HG02588 (cell line): ENCODE measurements around the gene CABLES2.
A peak's percentile ranks its signal among the peaks of the same experiment; 100 is the strongest.

ENCODE experiments used
- ATAC-seq: cut with Tn5 transposase; IDR thresholded peaks from one replicate; pipeline ENCODE4 v1.9.1; 2021; ENCODE audit warnings: mild to moderate bottlenecking, moderate library complexity; ENCODE audit not compliant: unreplicated experiment

Gene CABLES2

GRCh38 chr20:62418709-62419487 lies 11.8 kb upstream of the CABLES2 start:
- ATAC-seq = no peak

- ATAC-seq = no peak
Measured at GRCh38 chr20:62417981-62418708, 11.1 kb upstream of the CABLES2 start.

DNA sequence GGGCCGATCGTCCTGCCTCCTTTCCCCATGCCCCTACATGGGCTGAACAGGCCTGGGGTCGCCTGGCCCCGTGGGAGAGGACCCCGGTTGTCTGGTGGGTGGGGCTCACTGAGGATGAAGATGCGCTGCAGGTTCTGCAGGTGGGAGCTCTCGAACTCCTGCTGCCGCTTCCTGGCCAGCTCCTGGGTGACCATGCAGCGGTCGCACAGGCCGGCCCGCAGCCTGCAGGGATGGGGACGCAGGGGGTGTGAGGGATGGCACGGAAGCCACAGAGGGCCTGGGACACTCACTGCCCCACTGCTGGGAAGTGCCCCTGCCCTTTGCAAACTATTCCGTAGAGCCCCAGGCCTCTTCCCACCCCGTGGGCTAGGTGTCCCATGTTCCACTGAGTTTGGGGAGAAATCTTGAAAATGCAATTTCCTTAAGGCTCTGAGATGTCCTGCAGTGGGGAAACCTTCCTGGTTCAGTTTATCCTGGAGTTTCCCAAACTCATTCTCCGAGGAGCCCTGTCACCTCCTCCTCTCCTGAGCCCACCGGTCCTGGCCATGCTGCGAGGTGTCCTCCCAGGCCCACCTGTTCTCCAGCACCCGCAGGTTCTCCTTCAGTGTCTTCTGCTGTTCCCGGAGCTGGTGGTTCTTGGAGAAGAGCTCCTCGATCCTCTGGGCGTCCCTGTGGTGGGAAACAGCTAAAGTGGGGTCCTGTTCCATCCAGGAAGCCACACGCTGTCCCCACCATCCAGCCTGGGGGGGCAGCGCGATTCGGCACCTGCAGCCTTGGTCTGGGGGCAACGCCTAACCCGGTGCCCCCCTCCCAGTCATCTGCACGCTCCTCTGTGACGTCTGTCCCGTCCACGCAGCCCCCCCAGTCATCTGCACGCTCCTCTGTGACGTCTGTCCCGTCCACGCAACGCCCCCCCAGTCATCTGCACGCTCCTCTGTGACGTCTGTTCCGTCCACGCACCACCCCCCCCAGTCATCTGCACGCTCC lies 9.9 kb upstream of the CABLES2 start:
- ATAC-seq = no peak

DNA sequence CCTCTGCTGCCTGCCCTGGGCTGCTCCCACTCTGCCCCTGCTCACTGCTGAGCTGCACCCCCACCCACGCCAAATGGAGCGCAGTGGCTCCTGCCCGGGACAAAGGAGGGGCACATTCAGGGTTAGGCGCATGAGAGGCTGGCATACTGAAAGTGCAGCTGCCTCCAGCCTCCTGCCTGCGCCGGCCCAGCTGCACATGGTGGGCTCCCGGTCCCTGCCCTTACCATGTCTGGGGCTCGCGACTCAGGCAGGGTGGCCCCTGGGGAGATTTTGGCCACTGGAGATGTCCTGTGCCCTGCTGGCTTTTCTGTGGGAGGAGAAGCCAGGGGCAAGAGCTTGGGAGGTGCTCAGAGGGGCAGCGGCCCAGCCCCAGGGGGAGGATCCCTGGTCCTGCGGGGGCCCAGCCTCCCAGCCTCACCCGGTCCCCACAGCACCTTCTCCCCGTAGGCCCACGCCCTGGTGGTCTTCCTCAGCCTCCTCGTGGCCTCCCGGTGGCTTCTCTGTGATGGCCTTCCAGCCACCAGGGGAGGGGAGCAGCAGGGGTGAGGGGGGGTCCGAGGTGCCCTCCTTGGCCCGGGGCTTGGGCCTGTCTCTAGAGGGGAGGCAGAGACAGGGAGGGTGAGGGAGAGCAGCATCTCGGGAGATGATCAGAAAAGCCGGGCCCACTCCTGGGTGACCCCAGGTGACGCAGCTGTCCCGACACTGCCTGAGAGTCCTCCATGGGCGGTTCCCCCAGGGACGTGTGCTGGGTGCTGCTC lies 8.4 kb upstream of the CABLES2 start:
- ATAC-seq = no peak

DNA sequence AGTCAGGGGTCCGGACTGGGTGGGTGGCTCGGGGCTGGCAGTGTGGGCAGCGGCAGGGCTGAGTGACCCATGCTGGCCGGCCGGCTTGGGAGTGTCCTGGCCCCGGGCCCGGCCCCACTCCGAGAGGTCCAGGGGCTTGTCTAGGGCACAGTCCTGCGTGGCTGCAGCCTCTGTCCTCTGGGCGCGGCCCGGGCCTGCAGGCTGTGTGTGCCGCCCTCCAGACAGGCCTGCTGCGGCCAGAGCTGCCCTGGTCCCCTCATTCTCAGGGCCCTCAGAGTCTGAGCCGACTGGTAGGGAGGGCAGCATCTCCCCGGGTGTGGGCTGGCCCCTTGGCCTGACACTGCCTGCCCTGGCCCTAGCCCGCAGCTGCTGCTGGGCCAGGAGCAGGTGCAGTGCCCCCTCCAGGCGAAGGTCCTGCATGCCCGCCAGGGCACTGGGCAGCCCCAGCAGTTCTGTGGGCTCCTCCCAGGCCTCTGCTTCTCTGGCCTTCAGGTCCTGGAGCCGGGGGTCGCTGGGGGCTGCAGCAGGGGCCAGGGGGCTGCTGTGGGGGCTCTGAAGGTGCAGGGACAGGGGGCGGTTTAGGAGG lies 6.9 kb upstream of the CABLES2 start:
- no peak for ATAC-seq

DNA sequence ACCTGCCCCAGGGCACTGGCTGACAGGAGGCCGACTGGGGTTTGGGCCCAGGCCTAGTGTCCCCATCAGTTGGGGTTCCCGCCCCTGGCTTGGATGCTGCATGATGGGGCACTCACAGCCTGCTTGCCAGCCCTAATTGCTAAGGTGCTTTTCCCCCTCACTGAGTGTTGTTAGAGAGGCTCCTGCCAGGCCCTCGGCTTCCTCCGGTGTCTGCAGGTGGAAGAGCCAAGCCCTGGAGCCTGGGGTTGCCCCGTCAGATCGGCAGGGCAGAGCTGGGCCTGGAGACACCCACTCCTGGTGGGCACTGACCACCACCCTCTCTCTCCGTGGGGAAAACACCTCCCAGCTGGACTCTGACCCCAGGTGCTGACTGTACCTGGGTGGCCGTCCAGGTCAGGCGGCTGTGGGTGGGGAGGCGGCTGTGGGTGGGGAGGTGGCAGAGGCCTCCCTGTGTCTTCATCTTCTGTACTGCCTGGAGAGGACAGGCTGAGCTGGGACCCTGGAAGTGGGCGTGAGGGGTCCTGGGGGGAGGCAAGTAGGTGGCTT lies 6.0 kb upstream of the CABLES2 start:
- no peak for ATAC-seq

GRCh38 chr20:62412194-62413024 lies 5.3 kb upstream of the CABLES2 start:
- no peak for ATAC-seq

DNA sequence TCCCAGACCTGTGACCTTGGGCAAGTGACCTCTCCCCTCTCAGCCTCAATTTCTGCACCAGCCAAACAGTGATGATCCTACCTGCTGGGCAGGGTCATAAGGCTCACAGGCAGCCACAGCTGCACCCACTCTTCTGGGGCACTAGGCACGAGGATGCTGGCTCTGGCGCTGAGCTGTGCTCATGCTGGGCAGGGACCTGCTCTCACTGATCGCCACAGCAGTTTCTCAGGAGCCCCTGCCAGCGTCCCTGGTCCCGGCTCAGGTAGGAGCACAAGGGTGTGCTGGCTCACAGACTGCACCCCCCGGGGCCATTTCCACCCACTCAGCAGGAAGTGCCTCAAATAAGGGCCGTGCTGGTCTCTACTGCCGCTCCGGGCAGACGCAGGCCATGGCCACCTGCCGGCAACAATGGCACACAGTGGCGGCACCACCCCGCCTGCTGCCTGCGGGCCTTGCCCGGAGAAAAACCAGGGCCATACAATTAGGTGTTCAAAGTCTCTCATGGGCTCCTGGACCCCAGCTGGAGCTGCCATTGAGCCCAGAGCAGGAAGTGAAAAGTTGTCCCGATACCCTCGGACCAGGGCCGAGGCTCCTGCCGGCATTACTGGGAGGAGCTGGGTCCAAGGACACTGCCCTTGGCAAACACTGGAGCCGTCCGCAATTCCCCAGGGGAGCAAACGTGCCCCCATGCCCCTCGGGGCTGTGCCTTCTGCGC lies 4.6 kb upstream of the CABLES2 start:
- no peak for ATAC-seq

GRCh38 chr20:62410746-62411478 lies 3.8 kb upstream of the CABLES2 start:
- ATAC-seq = no peak

- no peak for ATAC-seq
Measured at GRCh38 chr20:62409931-62410745, 3.1 kb upstream of the CABLES2 start.

- no peak for ATAC-seq
Measured at GRCh38 chr20:62409086-62409853, 2.2 kb upstream of the CABLES2 start.

- ATAC-seq = no peak
Measured at GRCh38 chr20:62408640-62409039, 1.6 kb upstream of the CABLES2 start.

DNA sequence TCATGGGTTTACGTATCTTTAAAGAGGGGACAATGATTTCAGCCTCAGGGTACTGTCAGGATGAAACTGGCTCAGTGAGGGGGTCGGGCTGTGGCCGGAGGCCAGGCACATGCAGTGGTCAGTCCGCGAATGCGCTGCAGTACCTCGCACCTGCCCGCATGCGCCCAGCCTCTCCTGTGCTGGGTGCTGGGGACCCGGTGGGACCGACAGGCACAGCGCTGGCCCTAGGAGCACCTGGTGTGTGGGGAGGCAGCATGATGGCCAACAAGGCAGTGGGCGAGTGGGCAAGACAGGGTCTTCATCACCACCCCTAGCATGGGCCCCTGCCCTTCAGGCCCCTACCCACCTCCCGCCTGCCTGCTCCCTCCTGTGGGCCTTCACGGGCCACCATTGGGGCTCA lies 970 bp upstream of the CABLES2 start:
- ATAC-seq = no peak

DNA sequence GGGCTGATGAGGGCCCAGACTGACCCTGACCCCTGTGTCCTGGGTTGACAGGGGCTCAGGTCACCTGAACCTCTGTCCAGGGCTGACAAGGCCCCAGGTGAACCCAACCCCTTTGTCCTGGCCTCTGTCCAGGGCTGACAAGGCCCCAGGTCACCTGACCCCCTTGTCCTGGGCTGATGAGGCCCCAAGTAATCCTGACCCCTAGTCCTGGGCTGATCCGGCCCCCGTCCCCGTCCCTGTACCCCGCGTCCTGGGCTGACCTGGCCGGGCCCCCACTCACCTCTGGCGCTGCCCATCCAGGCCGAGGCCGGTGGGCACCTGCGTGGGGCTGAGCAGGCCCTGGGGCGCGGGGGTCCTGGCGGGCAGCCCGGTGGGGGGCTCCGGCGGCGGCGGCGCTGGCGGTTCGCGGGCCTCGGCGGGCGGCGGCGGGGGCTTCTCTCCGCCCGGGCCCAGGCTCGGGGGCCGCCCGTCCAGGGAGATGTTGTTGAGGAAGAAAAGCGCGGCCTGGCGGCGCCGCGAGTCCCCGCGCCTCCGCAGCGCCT lies 379 bp downstream of the CABLES2 start:
- ATAC-seq = peak; percentile 10

DNA sequence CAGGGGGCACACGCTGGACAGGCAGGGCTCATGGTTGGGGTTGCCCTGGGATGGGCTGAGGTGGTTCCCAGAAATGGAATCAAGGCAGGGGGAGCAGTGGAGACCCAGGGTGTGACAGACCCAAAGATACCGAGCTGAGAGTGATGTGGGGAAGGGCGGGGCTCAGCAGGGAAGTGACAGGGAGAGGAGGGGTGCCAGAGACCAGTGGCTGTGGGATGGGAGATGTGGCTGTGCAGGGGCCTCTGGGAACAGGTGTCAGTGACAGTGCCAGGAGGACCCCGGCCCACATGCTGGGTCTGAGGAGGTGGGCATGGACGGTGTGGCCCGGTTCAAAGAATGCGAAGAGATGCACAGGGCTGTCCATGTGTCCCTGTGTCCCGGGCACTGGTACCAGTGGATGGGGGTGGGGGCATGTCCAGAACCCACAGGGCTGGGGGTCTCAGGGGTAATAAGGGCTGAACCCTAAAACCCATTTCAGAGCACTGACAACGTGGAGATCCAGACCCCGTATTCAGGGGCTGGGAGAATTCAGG lies 1.0 kb downstream of the CABLES2 start:
- ATAC-seq = no peak
